GM19452 (cell line): Measurements from ENCODE around the gene FGF14.
A peak's percentile ranks its signal among the peaks of the same experiment; 100 is the strongest.

ENCODE experiments used
- ATAC-seq: cut with Tn5 transposase; IDR thresholded peaks from one replicate; pipeline ENCODE4 v1.9.1; 2021; ENCODE audit not compliant: unreplicated experiment

FGF14 gene

GRCh38 chr13:102401766-102402165 lies at the start of gene FGF14:
FGF14 (minus strand) TSS chr13:102402048.
- ATAC-seq, result no peak

DNA sequence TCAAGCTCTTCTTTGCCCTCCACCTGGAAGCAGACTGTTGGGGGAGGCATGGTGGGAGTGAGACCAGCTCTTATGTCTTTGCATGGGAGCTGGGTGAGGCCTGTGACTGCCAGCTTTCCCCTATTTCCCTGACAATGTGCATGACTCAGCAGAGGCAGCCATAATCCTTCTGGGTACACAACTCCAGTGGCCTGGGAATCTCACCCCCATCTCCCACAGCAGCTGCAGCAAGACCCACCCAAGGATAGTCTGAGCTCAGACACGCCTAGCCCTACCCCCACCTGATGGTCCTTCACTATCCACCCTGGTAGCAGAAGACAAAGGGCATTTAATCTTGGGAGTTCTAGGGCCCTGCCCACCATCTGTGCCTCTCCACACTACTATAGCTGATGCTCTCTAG lies 41.4 kb upstream of the FGF14 start:
- ATAC-seq, result no peak

DNA sequence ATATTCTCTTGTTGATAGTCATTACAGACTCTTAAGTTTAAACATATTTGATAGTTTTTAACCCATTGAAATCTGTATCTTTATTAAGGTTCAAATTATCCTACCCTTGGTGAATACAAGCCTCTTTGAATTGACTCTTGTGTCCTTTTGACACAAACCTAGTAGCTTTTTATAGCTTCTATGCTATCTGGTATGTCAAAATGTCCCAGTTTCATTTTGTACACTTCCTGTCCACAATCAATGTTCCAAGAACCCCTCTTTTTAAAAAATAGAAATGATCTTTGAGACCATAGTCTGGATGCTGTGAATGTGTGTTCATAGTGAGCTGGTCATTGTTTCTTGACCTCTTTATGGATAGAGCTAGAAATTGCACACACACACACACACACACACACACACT lies 39.2 kb upstream of the FGF14 start:
- peak; percentile 37 for ATAC-seq

DNA sequence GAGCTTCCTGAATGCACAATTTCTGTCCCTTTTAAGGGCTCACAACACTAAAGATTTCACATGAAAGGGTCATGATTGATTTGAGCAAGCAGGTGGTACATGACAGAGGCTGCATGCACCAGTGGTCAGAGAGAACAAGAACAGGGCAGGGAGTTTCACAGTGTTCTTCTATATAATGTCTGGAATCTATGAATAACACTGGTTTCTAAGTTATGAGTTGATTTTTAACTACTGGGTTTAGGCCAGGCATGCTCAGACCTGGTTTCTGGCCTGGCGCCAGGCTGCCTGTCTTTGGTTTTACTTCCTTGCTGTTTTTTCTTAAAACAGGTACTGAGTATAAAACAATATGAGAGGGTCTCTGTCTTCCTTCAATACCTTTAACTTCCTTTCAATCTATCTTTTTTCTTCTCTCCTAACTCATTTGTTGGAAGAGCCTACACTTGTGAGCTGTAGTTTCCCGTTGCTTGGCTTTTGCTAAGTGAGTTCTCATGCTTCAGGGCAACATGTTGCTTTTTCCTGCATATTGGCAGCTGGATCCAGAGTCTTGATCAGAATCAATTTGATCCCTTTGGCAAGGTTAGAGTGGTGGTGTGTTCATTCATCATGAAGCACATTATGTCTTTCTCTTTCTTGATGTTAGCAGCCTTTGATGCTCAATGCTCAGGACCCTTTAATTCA lies 38.5 kb upstream of the FGF14 start:
- ATAC-seq, result peak; percentile 54

DNA sequence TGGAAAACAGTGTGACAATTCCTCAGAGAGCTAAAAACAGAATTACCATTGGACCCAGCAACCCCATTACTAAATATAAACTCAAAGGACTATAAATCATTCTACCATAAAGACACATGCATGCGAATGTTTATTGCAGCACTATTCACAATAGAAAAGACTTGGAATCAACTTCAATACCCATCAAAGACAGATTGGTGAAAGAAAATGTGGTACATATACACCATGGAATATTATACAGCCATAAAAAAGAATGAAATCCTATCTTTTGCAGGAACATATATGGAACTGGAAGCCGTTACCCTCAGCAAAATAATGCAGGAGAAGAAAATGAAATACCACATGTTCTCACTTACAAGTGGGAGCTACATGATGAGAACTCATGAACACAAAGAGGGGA lies 20.8 kb upstream of the FGF14 start:
- no peak for ATAC-seq

DNA sequence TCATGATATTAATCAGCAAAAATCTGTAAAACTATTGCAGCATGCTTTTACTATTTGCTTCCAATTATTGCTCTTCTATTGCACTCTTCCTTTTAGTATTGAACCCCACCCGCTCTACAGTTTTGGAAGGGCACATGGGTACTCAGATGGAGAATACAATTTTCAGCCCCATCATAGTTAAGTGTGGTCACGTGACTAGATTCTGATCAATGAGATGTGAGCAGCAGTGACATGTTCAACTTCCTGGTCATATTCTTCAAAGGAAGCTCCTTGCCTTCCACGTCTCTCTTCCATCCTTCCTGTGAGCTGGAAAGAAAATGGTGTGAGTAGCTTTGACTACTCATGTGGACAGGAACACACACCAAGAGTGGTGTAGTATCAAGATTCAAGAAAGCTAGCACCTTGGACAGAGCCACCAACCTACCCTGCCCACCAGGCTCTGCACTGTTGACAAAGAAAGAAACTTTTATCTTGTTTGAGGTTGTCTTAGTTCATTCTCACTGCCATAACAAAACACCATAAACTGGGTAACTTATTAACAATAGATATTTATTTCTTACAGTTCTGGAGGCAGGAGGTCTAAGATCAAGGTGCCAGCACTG lies 3.8 kb upstream of the FGF14 start:
- ATAC-seq, result no peak

- ATAC-seq, result peak; percentile 39
Observed at GRCh38 chr13:102402290-102402689, 442 bp upstream of the FGF14 start.

DNA sequence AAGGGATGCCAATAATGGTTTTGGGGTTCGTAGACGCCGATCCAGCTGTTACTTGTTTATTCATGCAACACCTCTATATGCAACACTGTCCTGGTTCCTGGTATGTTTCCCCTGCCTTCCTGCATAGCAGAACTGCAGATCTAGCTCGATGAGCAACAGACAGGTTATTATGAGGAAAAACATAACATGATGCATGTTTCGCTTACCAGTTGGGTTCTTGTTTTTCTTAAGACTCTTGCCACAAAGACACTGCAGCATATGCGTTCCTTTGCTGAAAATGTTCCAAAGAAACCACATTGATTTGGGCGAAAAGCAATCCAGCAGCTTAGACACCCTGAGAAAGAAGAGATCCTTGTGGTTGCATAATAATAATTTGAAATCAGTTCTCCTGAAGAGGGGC lies 583 bp downstream of the FGF14 start:
- ATAC-seq, result no peak

- ATAC-seq, result no peak
Observed at GRCh38 chr13:102400675-102401145, 1.1 kb downstream of the FGF14 start.

GRCh38 chr13:102399791-102400674 lies 1.8 kb downstream of the FGF14 start:
- ATAC-seq, result peak; percentile 39

DNA sequence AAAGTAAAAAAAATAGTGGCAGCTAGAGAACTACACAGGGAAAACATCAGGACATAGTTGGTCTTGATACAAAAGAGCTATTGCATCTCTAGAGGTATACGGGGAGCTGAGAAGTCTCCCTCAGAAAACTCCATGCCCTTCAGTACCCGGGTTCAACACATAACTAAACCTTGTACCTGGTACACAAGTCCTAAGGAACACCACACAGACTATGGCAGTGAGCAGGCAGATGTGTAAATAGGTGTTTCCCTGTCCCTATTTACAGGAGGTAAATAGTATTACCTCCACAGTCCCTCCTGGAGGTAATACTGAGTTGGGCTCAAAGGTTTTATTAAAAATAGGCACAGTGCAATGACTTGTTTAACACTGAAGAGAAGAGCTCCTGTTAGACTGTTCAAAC lies 5.9 kb downstream of the FGF14 start:
- no peak for ATAC-seq

GRCh38 chr13:102395174-102395573 lies 6.7 kb downstream of the FGF14 start:
- no peak for ATAC-seq

DNA sequence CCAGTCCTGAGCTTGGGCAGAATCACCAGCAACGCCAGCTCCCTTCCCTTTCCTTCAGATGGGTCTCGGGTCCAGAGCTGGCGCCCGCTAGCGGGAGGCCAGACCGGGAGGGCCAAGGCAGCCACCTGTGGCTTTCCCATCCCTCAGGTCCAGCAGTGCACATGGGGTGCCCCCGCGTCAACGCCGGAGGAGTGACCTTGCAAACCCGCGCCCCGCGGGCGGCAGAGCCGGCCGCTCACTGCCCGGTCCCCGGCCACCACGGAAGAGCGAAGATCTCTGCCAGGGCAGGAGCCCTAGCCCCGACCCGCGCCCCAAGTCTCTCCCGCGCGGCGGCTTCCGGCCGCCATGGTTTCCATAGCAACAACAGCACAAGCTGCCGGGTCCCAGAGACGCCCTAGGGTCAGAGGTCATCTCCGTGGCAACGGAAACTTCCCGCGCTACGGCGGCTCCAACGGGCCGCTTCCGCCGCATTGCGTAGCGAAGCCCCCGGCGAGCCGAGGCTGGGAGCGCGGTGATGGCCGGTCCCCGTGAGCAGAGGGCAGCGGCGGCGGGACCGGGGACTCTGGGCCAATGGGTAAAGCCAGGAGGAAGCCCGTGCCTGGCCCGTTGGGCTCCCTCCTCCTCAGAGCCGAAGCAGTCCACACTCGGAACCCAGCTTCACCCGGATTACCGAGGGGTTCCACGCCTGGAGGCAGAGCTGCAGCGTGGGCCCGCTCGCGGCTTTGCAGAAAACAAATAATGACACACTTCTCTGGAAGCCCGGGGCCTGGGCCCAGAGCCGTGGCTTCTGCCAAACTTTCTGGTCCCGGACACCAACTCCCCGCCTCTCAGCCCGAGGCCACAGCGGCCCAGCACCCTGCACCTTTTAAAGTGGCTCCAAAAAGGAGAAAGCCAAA lies 7.4 kb downstream of the FGF14 start:
- peak; percentile 97 for ATAC-seq

GRCh38 chr13:102392481-102393209 lies 9.2 kb downstream of the FGF14 start:
- no peak for ATAC-seq

- no peak for ATAC-seq
Observed at GRCh38 chr13:102386461-102386860, 15.4 kb downstream of the FGF14 start.

DNA sequence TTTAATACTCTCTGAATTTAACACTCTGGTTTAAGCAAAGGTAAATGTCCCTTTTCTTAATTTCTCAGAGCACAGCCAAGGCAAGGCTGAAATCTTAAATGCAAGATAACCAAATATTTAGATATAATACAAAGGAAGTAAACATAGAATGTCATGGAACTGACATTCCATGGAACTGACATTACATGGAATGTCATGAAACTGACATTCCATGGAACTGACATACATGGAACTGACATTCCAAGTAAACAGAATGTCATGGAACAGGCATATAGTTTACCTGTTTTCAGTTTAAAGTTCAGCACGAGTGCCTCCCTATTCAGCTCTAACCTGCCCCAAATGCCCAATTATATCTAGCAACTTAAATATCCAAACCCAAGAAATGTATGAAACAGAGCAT lies 21.8 kb downstream of the FGF14 start:
- ATAC-seq, result no peak

- ATAC-seq, result no peak
Observed at GRCh38 chr13:102376318-102376717, 25.5 kb downstream of the FGF14 start.

DNA sequence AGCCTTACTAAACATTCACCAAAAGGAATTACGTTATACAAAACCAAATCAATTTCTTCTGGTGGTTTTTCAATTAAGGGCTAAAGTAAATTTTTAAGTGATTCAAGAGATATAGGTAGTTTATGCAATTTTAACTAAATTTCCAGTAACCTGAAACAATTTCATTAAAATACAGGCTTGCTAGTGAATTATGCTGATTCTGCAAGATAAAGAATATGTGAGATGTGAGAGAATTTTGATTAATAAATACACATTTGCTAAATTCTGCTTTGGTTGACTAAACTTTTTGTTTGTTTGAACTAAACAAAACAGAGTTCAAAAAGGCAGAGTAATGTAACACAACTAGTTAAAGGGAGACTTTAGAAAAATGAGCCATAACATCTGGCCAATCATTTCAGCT lies 27.1 kb downstream of the FGF14 start:
- ATAC-seq, result no peak

GRCh38 chr13:102374233-102374632 lies 27.6 kb downstream of the FGF14 start:
- ATAC-seq, result no peak

GRCh38 chr13:102373221-102373620 lies 28.6 kb downstream of the FGF14 start:
- ATAC-seq, result no peak
